Islet precursor cell (in vitro differentiated cells): ENCODE measurements around the gene PPARD.
"Not testable (repeated sequence)": the region's sequence is repeated elsewhere in the genome, so short reads cannot be mapped to it uniquely, and the experiment has no call there.

Experiments used
- DNase-seq: peaks from one replicate; pipeline ENCODE4 v3.0.0-alpha.2; 2018

PPARD gene

DNA sequence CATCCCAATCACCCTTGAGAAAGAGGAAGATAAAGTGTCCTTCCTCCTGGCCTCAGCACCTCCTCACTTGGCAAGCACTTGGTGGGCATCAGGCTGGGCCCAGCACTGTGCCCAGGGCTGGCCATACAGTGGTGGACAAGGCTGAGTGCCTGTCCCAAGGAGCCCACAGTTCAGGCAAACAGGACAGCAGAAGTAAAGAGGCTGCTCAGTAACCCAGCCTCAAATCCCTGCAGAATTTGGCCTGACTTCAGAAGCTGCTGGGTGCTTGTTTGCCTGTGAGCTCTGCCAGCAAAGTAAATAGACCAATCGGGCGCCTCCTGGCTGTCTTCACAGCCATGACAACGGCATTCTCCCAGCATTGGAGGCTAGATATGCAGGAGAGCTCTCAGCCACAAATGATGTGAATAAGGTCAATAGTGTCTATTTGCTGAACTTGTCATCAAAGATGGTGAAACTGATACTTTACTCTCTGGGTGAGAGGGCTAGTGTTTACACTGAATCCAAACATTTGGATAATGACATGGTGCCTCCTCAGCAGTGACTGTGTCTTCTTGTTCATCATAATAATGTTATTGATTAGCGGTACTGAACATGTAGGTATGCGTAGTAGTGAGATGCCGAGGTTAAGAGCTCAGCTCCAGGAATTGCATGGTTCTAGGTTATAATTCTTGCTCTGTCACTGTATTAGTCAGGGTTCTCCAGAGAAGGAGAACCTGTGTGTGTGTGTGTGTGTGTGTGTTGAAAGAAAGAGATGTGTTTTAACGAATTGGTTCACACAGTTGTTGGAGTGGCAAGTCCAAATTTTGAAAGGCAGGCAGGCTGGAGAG is 72.9 kb downstream of the PPARD start:
- DNase-seq = peak; percentile 87

DNA sequence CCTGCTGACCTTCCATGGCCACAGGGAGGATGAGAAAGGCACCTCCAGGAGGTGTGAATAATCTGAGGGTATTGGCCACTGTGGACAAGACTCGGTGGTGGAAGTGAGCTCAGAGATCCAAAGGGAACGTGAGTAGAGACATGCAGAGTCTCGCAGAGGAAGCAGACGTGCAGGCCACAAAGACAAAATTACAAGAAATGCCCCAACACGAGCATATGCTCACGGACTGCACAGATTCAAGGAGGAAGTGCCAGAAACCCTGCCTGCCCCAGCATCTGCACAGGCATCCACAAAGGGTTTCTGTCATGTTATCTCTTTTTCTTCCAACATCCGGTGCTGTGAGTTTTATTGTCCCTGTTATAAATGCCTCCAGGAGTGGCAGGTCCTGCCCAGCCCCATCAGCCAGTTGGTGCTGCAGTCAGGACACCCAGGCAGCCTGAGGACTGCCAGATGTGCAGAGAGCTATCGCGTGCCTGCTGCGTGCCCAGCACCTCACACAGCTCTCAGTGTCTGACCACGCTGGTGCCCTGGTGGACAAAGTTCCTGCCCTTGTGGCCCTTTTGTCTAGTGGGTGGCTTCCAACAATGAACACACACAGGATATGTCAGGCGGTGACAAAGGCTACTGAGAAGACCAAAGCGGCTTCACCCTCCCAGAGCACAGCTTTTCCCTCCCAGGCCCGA is 75.8 kb downstream of the PPARD start:
- no peak for DNase-seq

DNA sequence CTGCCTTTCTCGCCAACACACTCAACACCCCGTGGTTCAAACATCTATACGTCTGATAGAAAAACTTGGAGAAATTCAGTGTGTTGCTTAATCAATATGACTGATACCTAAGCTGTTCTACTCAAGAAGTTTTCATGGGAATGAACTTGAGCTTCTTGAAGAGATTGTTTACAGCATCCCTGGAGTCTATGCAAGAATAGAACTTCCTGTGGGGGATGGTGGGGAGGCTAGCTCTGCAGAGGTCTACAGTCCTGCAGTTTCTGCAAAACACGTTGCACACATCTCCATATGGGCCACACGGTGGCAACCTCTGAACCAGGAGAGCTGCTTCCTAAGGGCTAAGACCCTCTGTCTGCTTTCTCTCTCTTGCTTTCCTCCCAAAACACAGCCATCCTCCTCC is 77.1 kb downstream of the PPARD start:
- no peak for DNase-seq

DNA sequence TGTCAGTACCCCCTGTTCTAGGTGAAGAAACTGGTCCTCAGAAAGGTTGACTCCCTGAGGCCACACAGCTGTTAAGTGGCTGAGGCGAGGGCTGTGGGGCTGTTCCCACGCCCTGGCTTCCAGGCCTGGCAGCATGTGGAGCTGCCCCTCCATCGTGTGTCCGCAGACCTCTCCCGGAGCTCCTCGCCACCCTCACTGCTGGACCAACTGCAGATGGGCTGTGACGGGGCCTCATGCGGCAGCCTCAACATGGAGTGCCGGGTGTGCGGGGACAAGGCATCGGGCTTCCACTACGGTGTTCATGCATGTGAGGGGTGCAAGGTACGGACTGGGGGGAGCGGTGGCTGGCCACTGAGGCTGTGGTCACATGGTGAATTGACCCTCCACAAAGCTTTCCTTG is 77.6 kb downstream of the PPARD start:
- no peak for DNase-seq

DNA sequence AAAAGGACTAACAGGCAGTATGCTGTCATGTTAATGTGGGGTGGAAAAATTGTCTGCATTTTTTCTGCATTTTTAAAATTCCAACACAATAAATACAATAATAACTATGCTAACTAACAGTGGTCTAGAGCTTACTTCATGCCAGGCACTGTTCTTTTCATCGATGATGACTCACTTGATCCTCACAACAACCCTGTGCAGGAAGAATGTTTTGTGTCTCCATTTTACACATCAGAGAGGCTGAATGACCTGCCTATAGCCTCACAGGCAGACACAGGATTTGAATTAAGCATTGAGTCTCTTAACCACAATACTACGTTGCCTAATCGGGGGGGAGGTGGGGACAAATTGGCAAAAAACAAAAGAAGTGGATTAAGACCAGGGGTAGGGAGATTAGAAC is 82.9 kb downstream of the PPARD start:
- no peak for DNase-seq

DNA sequence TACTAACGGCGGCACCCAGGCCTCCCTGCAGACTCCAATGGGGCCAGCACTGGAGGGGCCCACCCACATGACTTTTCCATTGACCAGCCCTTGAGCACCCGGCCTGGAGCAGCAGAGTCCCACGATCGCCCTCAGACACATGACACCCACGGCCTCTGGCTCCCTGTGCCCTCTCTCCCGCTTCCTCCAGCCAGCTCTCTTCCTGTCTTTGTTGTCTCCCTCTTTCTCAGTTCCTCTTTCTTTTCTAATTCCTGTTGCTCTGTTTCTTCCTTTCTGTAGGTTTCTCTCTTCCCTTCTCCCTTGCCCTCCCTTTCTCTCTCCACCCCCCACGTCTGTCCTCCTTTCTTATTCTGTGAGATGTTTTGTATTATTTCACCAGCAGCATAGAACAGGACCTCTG is 83.7 kb downstream of the PPARD start:
- DNase-seq = no peak

DNA sequence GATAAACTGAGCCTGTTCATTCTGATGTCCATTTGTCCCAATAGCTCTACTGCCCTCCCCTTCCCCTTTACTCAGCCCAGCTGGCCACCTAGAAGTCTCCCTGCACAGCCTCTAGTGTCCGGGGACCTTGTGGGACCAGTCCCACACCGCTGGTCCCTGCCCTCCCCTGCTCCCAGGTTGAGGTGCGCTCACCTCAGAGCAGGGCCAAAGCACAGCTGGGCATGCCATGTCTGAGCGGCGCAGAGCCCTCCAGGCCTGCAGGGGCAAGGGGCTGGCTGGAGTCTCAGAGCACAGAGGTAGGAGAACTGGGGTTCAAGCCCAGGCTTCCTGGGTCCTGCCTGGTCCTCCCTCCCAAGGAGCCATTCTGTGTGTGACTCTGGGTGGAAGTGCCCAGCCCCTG is 85.1 kb downstream of the PPARD start:
- DNase-seq = no peak

DNA sequence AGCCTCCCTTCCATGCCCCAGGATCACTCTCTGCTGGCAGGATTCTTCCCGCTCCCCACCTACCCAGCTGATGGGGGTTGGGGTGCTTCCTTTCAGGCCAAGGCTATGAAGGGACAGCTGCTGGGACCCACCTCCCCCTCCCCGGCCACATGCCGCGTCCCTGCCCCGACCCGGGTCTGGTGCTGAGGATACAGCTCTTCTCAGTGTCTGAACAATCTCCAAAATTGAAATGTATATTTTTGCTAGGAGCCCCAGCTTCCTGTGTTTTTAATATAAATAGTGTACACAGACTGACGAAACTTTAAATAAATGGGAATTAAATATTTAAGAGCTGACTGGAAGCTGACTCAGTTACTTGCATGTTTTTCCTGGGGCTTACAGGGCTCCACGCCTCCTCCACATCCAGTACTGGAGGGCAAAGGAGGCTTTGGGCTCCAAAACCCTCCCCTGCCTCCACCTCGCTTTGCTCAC is 85.5 kb downstream of the PPARD start:
- DNase-seq = no peak

DNA sequence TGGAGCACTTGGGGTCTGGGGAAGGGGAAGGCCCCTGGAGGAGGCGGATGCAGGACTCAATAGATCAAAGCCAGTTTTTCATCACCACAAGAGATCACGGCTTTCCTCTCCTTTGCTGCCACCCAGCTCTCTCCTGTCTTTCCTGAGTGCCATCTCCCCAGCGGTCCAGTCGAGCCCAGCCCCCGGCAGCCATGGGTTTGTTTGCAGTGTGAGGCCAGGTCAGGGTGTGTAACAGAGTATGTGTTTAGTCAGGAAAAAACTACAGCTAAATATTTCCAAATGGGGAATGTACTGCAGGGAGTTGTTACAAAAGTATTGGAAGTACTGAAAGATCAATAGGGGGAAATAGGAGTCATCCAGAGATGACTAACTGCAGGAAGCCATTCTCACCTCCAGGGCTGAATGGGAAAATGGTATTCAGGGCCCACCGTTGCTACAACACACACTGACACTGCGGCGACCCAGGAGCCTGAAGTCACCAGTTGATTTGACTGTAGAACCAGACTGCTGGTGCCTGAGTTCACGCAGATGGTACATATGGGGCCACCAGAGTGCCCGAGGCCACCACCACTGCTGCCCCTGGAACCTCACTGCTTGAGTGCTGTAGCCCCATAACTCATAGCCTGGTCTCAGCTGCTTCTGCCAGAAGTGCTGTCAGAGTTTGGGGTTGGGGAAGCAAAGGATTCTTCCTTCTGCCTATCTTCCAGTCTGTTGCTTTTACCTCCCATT is 86.2 kb downstream of the PPARD start:
- DNase-seq = peak; percentile 49

DNA sequence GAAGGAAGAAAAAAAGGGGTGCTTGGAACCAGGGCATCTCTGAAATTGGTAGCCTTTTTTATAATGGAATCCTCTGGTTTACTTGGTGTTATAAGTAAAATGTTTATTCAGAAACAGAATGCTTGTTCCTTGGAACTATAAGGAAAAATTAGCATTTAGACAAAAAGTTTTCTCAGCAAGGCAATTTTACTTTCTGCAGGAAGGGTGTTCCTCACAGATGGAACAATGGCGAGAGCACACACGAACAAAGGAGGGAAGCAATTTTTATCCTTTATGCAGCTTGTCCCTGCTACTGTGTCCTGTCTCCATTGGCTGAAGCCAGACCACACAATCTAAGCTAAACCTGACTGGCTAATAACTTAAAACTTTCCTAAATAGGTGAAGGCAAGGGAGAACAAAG is 87.1 kb downstream of the PPARD start:
- no peak for DNase-seq

DNA sequence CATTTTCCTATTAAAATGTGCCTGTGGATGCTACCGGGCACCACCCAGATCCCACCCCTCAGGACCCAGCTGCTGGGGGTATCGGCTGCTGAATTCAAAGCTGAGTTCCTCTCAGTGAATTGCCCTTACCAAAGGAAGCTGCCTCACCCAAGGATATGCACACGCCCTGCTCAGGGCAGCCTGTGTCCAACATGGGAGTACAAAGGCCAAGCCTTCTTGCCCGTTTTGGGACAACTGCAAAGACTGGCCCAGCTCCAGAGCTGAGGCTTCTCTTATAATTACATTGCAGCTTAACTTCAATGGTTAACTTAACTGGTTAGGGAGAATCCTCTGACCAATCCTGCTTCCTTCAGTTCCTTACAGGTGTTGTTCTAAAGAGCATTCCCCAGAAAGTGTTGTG is 89.9 kb downstream of the PPARD start:
- DNase-seq = no peak

DNA sequence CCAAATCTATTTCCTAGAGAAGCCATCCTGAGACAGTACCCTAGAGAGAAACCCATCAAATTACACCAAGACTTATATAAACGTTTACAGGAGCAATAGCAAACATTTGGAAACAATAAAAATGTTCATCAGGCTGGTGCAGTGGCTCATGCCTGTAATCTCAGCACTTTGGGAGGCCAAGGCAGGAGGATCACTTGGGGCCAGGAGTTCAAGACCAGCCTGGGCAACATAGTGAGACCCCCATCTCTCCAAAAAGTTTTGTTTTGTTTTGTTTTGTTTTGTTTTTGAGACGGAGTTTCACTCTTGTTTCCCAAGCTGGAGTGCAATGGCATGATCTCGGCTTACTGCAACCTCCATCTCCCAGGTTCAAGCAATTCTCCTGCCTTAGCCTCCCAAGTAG is 90.3 kb downstream of the PPARD start:
- DNase-seq = not testable (repeated sequence)

DNA sequence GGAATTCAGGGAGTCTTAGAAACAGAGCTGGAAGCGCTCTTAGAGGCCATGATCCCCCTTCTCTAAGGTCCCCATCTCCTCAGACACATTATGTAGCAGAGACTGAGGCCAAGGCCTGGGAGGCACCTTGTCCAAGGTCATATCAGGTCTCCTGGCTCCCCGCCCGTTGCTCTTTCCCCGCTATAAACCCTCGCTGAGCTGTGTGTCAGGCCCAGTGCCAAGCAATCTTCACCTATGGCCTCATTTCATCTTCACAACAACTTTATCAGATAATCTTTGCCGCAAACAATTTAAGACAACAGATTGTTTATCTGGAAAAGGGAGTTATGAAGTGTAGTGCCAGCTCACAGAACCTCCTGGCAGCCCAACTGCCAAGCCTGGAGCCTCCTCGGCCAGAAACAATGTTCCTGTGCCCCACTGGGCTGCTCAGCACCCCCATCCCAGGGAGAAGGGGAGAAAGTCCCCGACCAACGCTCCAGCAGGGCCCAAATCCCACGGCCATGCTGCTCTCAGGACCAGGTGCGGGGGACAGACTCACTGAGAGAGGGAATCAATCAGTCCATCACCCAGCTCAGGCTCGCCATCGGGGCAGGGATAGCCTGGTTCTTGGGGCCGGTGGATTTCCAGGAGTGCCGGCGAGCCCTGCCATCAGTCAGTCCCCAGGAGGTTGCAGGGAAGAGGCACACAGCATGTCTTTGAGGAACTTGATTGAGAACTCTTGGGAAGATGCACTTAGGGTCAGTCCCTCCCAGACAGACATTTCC is 92.9 kb downstream of the PPARD start:
- no peak for DNase-seq

DNA sequence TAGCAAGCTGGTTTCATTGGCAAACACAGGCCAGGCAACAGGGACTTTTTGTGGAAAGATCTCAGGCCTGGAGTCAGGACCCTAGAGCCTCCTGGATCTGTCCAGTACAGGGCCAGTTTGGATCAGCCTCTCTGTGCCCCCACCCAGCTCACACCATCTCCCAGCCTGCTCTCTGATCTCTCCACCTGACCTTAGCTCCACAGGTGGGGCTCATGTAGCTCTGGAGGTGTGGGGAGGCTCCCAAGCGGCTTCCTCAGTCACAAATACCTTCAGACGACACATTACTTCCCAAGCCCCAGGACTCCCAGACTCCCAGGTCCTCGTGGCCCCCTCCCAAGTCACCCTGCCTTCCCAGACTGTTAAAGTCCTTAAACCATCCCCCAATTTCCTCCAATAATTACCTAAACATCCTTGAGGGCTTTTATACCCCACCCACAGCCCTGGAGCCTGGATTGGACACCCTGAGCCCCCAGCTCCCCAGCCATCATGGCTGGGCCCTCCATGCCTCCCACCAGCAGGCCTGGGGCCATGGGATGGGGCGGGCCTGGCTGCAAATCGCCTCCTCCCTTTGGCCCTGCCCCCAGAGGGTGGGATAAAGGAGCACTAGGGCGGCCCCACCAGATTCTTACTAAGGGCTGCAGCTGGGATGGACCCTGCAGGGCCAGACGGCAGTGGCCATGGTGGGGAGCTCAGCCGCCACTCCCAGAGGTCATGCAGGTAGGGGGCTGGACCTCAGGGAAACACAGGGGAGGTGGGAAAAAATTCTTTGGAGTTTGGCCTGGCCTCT is 93.9 kb downstream of the PPARD start:
- no peak for DNase-seq

DNA sequence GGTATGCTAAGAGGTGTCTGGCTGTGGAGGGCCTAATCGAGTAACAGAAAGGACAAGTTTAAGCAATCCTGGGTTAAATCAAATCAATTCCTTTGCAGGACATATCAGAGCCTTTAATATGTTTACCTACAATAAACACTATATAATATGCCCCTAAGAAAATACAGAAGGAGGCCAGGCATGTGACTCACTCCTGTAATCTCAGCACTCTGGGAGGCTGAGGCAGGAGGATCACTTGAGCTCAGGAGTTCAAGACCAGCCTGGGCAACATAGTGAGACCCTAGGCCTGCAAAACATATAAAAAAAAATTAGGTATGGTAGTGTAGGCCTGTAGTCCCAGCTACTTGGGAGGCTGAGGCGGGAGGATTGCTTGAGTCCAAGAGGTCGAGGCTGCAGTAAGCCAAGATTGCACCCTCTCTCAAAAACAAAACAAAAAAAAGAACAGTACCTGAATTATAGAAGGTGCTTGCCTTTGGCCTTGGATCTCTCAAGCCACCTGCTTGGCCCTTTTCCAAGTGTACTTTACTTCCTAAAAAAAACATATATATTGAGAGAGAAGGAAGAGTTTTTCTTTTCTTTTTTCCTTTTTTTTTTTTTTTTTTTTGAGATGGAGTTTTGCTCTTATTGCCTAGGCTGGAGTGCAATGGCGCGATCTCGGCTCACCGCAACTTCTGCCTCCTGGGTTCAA is 96.2 kb downstream of the PPARD start:
- DNase-seq = not testable (repeated sequence)

DNA sequence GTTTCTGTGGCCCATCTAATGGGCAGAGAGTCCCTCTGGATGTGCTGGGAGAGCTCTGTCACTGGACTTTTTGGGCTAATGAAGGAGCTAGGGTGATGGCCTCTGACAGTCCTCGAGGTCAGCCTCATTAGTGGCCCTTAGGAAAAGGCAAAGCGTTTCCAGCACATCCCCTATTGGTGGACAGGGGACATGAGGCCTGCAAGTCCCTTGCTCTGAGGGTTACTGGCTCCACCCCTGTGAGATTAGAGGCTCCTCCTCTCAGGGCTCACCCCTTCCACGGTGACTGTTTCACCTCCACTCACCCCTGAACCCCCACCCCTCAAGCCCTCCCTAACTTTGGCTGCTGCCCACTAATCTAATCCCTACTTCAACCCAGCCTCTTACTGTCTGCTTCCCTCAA is 97.0 kb downstream of the PPARD start:
- no peak for DNase-seq

DNA sequence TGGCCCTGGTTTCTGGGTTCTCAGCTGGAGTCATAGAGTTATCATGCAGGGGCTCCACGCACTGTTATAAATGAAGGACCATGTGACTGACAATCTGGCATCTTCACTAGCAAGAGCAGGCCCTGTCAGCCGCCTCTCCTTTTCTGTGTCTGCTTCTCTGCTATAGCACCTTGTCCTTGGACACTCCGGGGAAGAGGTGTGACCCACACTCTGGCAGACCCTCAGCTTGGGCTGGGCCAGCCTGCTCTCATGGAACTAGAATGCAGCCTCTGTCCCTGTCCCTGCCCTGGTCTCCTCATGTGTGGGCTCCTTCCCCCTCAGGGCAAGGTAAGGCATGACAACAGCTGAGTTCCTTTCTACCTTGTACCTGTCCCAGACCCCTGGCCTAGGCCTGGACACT is 98.8 kb downstream of the PPARD start:
- DNase-seq = peak; percentile 66

DNA sequence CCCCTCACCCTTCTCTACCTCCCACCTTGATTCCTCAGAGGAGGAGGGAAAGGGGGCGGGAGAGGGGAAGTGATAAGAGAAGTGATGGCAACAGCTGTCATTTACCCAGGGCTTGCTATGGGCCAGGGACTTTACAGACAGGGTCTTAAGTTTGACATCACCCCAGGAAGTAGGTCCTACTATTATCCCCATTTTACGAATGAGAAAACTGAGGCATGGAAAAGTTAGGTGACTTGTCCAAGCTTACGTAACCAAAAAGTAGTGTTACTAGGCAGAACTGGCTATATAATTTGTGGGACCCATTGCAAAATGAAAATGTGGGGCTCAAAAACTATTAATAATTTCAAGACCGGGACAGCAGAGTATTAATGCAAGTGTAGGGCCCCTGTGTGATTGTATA is 99.3 kb downstream of the PPARD start:
- no peak for DNase-seq

DNA sequence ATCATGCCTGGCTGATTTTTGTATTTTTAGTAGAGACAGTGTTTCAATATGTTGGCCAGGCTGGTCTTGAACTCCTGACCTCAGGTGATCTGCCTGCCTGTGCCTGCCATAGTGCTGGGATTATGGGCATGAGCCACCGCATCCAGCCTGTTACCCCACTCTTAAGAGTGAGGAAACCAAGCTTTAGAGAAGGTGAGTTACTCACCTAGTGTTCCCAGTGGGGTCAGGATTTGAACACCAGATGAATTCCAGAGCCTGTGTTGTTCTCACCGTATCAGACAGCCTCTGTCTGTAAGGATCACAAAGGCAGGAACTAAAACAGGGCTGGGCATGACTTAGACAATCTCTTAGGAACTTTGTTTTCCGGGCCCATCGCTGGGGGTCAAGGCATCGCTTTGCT is 100.3 kb downstream of the PPARD start:
- no peak for DNase-seq

DNA sequence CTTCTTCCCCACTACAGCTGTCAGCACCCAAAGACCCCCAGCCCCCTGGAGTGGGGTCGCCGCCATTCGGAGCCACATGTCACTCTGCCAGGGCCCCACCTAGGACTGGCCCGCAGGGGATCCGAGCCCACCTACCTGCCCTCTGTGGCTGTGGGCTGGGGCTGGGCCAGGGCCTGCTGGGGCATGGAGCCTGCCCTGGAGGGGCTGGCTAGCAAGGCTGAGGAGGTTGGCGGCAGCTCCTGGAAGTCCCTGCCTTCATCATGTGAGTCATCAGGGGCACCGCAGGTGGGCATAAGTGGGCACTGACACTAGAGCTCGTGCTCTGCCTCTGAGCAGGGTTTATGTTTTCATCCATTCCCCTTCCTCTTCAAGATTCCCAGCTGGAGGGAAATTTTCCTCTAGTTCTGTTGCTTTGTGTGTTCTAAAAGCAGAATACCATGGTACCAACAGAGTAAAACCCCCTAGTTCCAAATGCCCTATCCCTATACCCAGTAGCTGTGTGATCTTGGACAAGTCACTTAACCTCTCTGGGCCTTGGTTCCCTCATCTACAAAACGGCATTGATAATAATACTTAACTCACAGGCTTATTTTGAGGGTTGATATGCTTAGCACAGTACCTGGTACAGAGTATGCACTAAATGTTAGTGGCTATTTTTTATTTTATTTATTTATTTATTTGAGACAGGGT is 101.1 kb downstream of the PPARD start:
- DNase-seq = no peak

DNA sequence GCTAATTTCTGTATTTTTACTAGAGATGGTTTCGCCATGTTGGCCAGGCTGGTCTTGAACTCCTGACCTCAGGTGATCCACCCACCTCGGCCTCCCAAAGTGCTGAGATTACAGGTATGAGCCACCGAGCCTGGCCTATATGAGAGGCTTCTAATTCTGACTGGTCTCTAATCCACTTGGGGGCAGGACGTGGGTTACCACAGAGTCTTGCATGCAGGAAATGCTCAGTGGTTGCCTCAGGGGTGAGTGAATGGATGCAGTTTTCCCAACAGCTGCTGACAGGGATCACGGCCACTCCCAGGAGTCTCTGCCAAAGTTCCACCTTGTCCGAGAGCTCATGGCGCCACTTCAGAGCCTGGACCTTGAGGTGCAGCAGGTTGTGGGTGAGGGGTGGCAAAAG is 103.3 kb downstream of the PPARD start:
- no peak for DNase-seq
